ENCODE data around the gene ITSN1.

Gene ITSN1

DNA sequence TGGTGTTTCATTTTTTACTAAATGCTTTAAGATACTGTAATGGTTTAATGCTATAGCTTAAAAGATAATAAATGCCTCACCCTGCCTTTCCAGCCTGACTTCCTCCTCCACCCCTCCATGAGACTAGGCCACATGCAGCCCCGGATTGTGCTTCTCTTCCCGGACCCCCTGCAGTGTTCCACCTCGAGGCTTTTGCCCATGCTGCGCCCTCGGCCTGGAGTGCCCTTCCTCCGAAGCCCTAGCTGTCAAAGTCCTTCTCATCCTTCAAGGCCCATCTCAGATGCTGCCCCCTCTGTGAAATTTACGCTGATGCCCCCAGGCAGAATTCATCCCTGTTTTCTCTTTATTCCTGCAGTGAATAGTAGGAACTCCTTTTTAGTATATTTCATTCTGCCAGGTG lies 174.8 kb downstream of the ITSN1 start:
- no peak for DNase-seq

DNA sequence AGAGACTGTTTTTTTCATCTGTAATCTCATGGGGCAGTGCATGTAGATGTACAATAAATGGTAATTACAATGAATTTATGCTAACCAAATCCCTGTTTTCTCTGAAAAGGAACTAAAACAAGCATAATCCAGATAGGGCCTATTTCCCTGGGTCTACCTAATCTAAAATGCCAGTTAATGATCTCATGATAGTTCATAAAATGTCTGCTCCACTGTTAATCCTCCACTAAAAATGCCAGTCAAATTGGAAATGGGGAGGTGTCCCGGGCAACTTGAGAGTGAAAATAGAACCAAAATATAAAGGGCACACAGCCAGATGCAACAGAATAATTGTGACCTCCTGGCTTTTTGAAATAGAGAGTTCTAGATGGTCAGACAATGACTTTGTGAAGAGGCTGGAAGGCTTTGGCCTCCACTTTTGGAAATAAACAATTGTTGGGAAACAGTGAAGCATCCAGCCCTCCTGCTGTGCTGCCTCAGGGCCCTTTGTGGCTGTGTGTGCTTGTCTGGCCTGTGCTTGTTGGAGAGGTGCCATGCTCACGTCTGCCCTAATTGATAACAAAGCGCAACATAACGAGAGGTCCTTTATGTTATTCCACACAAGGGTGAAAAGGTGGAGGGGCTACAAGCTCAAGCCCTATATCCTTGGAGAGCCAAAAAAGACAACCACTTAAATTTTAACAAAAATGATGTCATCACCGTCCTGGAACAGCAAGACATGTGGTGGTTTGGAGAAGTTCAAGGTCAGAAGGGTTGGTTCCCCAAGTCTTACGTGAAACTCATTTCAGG lies 175.6 kb downstream of the ITSN1 start:
- no peak for DNase-seq

- DNase-seq, result no peak
Measured at GRCh38 chr21:33820230-33820770, 178.0 kb downstream of the ITSN1 start.

DNA sequence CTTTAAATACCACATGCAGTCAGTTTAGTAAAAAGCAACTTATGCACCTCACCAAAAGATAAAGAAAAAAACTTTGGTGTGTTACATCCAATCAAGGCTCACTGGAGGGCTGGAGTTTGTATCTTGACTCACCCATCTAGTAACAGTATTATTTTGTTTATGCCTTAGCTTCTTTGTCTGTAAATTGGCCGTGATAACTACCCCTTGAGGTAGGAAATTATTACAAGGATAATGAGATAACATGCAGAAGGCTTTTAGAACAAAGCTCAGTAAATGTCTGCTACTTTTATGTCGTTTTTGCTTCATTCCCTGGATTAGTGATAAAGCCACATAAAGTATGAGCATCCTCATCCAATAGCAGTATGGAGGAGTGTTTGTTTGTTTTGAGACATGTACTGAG lies 178.5 kb downstream of the ITSN1 start:
- DNase-seq, result no peak

DNA sequence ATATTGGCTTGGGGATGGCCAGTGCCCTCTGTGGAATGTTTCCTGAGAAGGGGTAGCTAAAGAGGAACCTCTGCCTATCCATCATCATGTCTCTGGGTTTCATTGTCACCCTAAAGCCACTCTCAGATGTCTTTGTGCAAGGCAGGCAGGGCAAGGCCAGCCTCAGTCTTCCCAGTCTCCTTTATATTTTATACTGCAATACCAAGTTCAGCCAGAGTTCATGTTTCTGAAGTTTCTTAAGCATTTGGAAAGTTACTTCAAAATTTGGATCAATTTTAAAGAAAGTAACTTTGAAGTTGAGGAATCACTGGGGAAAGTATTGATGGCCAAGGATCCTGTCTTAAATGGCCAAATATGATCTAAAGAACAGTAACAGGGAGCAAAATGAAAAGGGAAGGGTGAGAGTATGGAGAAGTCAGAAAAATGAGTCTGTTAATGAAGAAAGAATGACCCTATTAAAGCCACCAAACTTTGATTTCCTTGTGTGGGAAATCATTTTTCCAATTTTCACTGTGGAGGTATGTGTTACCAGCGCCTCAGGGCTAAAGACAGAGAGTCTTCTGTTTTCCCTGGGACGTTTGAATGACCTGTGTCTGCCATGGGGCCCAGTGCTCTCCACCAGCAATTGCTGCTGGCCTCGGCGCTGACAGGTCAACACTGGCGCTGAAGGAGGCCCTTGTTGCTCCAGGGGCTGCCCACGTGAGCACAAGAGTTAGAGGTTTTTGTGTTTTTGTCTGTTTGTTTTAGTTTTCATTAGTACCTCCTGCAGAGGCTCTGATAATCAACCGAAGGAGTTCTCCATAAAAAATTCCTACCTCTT lies 179.4 kb downstream of the ITSN1 start:
- no peak for DNase-seq

DNA sequence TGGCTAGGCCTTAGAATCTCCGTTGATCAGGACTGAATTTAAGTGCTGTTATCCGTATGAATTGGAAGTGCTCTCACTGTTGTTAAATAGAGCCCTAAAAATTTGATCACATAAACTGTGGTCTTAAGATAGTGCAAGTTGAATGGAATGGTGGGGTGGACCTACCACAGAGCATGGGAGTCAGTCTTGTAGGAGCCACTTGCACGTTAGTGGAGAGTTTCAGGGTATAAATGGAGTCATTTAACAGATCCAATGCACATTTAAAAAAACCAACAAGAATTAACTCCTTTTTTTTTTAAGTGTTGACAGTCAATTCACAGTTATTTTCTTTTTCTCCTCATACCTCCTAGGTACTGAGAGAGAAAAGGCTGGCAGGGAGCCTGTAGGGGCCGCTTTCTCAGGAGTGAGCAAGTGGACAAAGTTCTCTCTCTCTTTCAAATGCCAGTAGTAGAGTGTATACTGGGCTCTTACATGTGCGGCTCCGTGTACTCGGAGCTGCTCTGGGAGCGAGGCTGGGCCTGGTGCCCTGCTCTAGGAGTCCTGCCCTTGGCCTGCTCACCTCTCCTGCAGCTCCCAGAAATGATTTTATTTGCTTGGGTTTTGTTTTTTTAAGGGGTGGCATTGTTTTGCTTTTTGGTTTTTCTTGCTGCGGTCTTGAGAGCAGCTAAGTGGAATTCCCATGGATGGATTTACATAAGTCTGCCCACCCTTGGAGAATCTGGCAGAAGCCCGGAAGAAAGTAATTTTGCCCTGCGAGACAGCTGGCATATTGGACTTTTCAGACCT lies 182.0 kb downstream of the ITSN1 start:
- no peak for DNase-seq

- DNase-seq, result no peak
Measured at GRCh38 chr21:33825419-33825818, 183.1 kb downstream of the ITSN1 start.

GRCh38 chr21:33825915-33826314 lies 183.6 kb downstream of the ITSN1 start:
- no peak for DNase-seq

GRCh38 chr21:33828083-33828482 lies 185.8 kb downstream of the ITSN1 start:
- no peak for DNase-seq

DNA sequence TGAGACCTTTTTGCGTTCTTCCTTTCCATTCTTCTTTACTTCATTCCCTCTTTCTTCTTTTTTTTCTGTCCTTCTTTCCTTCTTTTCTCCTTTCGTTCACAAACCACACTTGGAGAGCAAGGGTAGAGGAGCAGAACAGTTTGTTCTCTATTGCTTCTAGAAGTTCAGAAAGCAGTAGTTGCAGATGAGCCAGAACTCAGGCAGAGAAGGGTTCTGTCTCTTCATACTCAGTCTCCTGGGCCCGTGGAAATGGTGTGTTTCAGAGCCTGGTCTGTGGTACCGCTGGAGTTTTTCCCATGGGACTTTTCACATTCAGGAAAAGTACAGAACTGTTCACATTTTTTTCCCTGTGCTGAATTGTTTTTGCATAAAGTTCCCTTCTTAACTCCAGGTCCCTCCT lies 186.3 kb downstream of the ITSN1 start:
- no peak for DNase-seq

DNA sequence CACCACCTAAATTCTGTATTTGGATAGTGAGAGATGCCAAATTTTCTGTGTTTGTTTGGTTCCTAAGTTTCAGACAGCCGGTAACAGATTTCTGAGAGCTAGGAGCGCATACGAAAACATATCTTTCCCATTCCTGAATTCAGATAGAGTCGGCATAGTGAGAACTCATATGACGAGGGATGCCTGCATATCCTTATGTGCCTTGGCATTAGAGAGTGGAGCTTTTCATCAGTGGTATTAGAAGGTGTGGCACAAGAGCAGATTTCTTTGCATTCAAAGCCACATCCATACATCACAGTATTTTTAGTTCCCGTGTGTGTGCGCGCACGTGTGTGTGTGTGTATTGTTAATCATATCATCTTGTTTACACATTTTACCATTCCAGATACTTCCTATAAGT lies 187.5 kb downstream of the ITSN1 start:
- no peak for DNase-seq

GRCh38 chr21:33831962-33832659 lies 189.8 kb downstream of the ITSN1 start:
- DNase-seq, result no peak

DNA sequence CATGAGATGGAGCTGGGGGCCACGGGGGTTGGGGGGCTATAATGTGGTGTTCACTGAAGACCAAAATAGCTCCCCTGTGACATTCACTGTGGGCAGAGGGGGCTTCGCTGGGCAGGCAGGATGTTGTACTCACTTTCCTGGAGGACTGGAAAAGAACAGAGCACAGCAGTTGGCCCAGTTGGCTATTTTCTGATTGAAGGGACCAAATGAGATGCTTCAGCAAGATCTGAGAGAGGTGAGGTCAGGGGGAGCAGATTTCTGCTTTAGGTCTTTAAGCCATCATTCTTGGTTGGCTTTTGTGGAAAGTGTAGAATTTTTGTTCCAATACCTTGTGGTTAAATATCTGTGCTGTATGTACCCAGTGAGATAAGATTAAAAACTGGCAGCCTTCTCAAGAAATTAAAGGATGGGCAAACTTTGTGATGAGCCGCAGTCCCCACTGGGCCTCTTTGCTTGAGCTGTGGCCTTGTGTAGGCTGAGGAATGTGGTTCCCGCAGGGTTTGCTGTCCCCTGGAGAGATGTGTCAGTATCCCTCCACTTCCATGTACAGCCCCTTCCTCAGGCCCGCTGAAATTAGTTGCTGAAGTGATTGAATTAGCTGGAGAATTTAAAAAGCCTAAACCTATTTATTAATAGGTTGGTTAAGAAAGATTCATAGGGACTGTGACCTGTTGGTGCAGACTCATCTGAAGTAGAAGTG lies 192.7 kb downstream of the ITSN1 start:
- DNase-seq, result no peak

GRCh38 chr21:33835920-33836319 lies 193.6 kb downstream of the ITSN1 start:
- no peak for DNase-seq

DNA sequence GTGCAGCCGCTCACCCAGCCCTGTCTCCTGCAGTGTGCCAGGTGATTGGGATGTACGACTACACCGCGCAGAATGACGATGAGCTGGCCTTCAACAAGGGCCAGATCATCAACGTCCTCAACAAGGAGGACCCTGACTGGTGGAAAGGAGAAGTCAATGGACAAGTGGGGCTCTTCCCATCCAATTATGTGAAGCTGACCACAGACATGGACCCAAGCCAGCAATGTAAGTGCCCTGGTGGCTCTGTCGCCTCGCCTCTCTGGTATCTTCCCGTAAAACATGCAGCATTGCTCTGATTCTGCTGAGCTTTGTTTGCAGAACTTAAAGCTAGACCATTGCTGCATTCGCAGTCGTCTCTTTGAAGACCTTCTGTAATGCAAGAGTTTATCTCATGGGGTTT lies 194.1 kb downstream of the ITSN1 start:
- no peak for DNase-seq

DNA sequence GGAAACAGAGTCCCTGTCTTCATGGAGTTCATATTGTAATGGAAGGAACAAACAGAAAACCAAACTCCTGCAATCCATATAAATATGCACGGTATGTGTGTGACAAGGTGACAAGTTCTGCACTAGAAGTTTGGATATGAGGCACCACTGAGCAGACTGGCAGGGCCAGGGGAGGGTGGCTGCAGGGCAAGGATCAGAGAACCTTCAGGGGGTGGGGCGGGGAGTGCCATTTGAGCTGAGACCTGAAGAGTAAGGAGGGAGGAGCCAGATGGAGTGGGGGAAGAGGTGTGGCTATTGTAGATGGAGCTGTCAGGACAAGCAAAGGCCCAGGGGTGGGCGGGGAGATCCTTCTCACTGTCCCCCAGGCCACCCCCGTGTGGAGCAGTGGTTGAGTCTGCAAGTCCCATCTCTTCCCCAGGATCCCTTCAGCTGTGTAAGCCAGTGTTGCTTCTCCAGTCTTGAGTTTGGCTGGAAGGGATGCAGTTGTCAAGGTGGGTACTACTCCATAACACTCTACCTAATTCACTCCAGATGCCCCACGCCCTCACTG lies 196.9 kb downstream of the ITSN1 start:
- no peak for DNase-seq

GRCh38 chr21:33839806-33840205 lies 197.5 kb downstream of the ITSN1 start:
- no peak for DNase-seq

DNA sequence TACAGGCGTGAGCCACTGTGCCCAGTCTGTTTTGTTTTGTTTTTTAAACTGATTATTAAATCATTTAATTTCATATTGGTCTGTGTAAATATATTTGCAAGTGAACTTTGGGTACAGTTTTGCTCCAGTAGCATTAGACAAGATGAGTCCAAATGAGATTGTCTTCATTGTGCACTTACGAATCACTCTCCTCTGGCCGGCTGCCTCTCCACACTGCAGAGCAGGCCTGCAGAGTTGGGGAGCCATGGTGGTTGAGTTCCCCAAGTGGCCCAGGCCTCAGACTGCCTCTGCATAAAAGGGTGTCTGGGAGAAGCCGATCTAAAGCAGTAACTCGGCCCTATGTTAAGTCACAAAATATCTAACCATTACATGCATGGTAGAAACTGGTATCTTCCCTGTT lies 198.5 kb downstream of the ITSN1 start:
- no peak for DNase-seq

DNA sequence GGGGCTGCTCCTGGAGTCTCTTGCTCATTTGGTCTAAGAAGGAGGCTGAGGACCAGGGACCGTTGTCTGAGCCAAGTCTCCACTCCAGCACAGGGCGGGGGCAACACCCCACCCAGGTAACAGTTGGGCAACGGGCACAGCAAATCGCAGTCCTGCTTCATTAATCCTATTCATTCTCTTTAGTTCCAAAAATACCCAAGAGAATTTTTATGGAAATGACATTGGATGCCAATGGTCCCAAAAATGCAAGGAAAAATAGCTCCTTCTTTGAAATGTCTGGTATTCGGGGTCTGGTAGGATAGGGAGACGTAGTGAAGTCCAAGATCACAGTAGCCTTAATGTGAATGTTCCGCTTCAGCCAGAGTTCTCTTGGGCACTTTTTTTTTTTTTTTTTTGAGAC lies 199.3 kb downstream of the ITSN1 start:
- DNase-seq, result no peak

- no peak for DNase-seq
Measured at GRCh38 chr21:33843216-33843615, 200.9 kb downstream of the ITSN1 start.

- no peak for DNase-seq
Measured at GRCh38 chr21:33844104-33844889, 202.0 kb downstream of the ITSN1 start.

All from NCI-H510A treated with DMSO at 0.1 percent for 48 hours (cell line).